NCI-H1092 (cell line): ENCODE data around the gene NFE2.
"Not testable (repeated sequence)": the region's sequence is repeated elsewhere in the genome, so short reads cannot be mapped to it uniquely, and the experiment has no call there.

Experiments
- DNase-seq: peaks from one replicate; lab custom pipeline; 2025; lab: John Stamatoyannopoulos, UW

The NFE2 gene

DNA sequence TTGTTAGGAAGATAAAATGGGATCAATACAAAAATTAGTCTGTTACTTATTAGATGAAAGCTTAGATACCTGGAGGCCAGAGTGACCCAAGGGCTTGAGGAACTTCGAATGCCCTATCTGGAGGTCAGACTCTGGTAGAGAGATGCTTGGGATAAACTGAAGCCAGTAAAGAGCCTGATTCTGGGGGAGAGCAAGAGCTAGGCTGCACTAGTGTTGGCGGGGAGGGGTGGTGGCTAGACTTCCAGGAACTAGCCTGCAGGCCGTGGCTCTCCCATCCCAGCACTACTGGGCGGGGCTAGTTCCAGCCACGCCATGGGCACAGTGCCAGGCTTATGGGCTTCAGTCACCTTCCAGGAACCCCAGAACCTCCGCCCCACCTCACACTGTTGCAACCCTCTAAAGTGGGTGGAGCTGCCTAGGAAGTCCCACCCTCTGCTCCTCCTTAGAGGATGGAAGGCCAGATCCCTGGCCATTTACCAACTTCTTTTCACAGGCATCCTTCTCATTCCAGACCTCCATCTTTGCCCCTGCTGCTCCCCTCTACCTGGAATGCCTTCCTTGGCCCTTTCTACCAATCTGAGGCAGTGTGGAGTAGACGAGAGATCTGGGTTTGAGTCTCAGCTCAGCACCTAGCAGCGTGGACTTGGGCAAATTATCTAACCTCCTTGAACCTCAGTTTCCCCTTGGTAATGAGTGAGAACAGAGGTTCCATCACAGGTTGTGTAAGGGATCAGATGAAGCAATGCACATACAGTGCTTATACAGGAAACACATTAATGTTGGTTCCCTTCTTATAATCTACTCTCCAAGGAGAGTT, 6.3 kb upstream of the NFE2 start:
- no peak for DNase-seq

DNA sequence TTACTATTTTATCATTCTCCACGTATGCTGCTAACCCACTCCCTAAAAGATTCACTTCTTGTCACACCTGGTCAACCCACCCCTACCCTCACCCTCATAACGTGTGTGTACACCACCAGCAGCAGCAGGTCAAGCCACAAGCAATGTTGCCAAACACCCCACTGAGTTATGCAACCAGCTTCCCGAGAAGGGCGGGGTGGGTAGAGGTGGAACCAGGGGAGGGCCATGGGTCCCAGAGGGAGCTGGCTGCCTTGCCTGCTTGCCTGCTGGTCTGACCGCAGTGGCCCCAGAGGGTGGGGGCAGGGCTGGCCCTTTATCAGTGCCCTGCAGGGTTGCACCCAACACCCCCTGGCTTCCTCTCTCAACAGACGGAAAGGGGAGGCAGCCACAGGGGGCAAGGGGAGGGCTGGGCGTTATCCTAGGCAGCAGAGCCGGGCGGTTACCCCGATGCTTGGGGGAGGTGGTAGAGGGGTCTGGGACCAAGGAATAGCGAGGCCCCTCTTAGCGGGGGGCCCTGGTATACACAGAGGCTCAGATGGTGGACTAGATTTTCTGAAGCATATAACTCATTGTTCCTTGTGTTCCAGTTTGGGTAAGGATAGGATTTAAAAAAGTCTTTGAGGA, 3.5 kb upstream of the NFE2 start:
- DNase-seq = no peak

GRCh38 chr12:54303640-54304039, 2.8 kb upstream of the NFE2 start:
- no peak for DNase-seq

DNA sequence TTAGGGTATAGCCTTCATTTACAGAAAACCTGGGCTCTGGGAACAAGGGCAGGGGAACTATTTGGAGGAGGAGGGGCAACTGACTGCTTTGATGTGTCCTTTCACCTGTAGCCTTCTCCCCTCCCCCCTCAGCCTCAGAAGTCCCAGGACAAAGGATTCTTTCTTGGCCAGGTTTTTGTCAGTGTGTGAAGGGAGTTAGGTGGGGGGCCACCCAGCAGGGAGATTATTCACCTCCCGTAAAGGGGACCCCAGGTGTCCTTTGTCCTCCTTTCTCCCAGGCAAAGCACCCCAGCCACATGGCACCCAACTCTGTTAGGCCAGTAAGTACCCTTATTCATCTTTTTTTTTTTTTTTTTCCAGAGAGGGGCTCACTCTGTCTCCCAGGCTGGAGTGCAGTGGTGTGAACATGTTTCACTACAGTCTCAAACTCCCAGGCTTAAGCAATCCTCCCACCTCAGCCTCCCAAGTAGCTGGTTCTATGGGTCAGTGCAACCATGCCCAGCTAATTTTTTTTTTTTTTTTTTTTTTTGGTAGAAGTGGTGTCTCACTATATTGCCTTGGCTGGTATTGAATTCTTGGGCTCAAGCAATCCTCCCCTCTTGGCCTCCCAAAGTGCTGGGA, 723 bp upstream of the NFE2 start:
- no peak for DNase-seq

- DNase-seq = no peak
Measured at GRCh38 chr12:54300225-54300731, 537 bp downstream of the NFE2 start.

DNA sequence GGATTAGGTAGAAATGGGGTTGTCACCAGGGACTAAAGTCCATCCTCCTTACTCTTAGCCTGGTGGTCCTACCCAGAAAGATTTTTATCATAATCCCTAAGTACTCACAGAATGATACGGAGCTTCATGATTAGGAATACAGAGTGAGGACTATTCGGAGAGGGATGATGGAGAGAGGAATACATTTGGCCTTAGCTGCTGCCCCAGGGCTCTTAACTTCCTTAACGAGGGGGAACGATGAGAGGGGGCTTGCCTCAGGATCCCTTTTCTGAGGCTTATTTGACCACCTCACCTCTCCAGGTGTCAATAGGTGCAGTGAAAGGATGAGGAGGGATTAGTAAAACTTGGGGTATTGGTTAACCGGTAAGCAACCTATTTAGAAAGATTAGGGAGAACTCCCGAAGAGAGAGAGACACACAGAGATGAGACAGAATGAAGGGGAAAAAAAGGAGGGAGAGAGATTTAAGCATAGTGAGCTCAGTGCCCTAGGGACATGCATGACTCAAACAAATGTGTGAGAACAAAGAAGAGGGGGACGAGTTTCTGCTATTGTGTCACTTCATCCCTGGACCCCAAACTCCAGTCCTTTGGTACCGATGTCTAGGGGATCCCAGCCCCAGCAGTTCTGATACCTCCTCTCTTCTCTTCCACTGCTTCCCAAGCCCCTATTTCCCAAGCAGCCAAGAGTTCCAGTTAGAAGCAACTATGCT, 1.1 kb downstream of the NFE2 start:
- no peak for DNase-seq

DNA sequence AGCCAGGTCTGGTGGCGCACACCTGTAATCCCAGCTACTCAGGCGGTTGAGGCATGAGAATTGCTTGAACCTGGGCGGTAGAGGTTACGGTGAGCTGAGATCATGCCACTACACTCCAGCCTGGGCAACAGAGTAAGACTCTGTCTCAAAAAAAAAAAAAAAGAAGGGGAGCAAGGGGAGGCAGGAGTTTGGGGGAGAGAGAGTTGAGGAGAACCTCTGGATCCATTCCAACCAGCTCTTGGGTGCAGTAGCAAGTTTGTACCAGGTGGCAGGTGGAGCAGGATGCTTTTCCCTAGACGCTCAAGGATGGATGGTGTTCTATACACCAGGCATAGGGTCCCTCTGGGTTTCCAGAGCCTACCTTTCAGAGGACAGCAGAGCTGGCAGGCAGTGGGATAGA, 1.9 kb downstream of the NFE2 start:
- no peak for DNase-seq

GRCh38 chr12:54296393-54297099, 4.3 kb downstream of the NFE2 start:
- DNase-seq = no peak

GRCh38 chr12:54294953-54295566, 5.8 kb downstream of the NFE2 start:
- no peak for DNase-seq

- peak; percentile 29 for DNase-seq
Measured at GRCh38 chr12:54294152-54294952, 6.5 kb downstream of the NFE2 start.

GRCh38 chr12:54292931-54293241, 7.9 kb downstream of the NFE2 start:
- no peak for DNase-seq

DNA sequence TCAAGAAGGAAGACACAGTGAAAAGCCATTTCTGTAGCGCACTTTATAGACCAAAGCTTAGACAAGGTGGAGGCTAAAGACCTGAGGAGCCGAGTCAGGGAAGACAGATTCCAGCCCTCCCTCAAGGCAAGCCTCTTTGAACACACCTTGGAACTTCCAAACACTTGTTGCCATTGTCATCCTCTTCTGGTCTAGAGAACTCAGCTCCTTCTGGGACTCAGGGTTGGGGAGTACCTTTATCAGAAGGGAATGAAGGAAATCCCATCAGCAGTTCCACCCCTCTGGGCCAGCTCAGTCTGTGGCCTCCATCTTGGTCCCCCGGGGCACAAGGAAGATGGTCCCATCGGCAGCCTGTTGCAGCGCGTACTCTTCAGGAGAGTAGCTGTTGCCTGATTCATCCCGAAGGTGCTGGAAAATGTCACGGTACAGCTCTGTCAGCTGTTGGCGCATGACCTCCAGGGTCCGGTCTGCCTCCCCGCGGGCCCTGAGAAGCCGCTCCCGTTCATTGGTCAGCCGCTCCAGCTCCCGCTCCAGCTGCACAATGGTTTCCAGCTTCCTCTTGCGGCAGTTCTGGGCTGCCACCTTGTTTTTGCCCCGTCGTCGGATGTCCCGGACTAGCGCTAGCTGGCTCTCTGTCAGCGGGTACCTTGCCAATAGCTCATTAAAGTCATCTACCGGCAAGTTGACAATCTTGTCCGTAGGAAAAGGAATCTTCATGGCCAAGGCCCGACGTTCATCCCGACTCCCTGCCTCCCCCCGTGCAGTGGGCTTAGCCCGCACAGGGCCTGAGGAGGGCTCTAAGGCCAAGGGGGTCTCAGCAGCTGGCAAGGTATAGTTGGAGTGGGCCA, 8.5 kb downstream of the NFE2 start:
- DNase-seq = no peak

DNA sequence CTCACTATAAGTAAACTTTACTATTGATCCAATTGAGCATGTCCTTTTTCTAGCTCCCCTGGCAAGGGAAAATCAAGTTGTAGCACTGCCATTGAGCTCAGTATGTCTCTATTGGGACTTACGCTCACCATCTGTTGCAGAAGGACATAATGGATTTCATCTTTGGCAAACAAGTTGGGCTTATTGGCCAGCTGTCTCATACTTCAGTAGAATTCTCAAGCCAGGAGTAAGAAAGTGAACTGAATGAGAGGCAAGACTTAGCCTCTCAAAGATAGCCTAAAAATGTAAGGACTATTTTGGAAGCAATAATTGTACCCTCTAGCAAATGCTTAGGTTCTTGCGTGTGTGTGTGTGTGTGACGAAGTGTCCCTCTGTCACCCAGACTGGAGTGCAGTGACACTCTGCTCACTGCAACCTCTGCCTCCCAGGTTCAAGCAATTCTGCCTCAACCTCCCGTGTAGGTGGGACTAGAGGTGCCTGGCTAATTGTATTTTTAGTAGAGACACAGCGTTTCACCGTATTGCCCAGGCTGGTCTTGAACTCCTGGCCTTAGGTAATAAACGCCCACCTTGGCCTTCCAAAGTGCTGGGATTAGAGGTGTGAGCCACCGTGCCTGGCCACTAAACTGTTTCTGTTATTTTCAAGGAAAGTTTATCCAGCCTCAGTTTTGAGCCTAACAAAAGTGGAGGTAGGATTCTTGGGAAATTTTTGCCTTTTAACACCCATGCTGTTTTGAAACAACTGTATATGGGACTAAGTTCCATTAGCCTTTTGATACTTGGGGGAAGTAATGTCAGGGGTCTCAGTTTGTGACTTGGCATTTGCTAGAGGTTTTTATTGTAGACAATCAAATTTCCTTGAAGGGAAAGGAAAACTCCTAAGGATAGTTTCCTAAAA, 13.3 kb downstream of the NFE2 start:
- DNase-seq = no peak

GRCh38 chr12:54286042-54287030, 14.5 kb downstream of the NFE2 start:
- DNase-seq = no peak

GRCh38 chr12:54285150-54286041, 15.4 kb downstream of the NFE2 start:
- no peak for DNase-seq

GRCh38 chr12:54284070-54284780, 16.6 kb downstream of the NFE2 start:
- DNase-seq = not testable (repeated sequence)
